GM06990 (cell line): ENCODE data around the gene BEST4.

Experiments
- DNase-seq: peaks from one replicate; pipeline ENCODE4 v3.0.0-alpha.2; 2011; ENCODE audit not compliant: insufficient read length; ENCODE audit errors: extremely low read depth
- H3K27me3 ChIP-seq: replicated peaks from 2 replicates; pipeline ENCODE4 v1.6.0; 2011; ENCODE audit warnings: low read length; ENCODE audit not compliant: control insufficient read depth, insufficient read depth
- H3K36me3 ChIP-seq: 2 replicates; pipeline ENCODE4 v1.5.1; 2011; ENCODE audit warnings: low read length; ENCODE audit not compliant: control insufficient read depth, insufficient read depth
- H3K4me3 ChIP-seq: replicated peaks from 2 replicates; pipeline ENCODE4 v1.5.1; 2011; ENCODE audit warnings: low read depth, mild to moderate bottlenecking, control low read depth, low read length
- TF ChIP-seq, protein P1 (sequence below): IDR thresholded peaks from 2 replicates; pipeline ENCODE4 v1.5.1; 2011; ENCODE audit warnings: low read length, control low read depth, mild to moderate bottlenecking, inconsistent platforms; ENCODE audit not compliant: insufficient read depth, poor library complexity, severe bottlenecking

Gene BEST4

GRCh38 chr1:44830900-44831304 is 42.9 kb upstream of the BEST4 start:
- no peak for DNase-seq
- TF ChIP-seq, protein P1, sequence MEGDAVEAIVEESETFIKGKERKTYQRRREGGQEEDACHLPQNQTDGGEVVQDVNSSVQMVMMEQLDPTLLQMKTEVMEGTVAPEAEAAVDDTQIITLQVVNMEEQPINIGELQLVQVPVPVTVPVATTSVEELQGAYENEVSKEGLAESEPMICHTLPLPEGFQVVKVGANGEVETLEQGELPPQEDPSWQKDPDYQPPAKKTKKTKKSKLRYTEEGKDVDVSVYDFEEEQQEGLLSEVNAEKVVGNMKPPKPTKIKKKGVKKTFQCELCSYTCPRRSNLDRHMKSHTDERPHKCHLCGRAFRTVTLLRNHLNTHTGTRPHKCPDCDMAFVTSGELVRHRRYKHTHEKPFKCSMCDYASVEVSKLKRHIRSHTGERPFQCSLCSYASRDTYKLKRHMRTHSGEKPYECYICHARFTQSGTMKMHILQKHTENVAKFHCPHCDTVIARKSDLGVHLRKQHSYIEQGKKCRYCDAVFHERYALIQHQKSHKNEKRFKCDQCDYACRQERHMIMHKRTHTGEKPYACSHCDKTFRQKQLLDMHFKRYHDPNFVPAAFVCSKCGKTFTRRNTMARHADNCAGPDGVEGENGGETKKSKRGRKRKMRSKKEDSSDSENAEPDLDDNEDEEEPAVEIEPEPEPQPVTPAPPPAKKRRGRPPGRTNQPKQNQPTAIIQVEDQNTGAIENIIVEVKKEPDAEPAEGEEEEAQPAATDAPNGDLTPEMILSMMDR: peak; percentile 5
- Histone ChIP-seq H3K4me3 (no peak overlapping the region), H3K36me3 (no peaks in the 10 kb centered on the region), H3K27me3 (no peaks in the 10 kb centered on the region)

- no peaks in the 10 kb centered on the region for H3K36me3 ChIP-seq
- TF ChIP-seq, protein P1: no peak
- no peak for DNase-seq
Observed at GRCh38 chr1:44829506-44830384, 41.8 kb upstream of the BEST4 start.

DNA sequence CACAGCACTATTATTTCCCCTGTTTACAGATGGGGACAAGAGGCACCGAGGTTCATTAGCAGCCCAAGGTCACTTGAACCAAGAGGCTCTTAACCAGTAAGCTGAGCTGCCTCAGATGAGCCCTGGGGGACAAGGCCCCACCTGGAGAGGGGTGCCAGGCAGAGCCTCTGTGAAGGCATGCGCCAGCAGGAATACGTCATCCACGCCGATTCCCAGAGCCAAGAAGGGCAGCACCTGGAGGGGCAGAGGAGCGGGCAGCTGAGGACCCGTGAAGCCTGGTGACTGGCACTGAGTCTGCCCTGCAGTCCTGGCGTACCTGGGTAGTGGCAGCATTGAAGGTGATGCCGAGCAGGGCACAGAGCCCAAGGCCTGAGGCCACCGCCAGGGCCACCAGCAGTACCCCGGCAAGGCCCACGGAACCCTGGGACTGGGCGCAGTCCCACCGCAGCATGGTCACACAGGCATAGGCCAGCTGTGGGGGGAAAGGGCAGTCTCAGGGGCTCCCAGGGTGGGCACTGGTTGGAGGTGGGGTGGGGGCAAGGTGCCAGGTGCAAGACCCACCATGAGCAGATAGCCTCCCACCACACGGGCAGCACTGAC is 41.0 kb upstream of the BEST4 start:
- no peak overlapping the region for H3K4me3 ChIP-seq
- no peak for DNase-seq
- TF ChIP-seq, protein P1: no peak
- no peaks in the 10 kb centered on the region for H3K36me3 ChIP-seq
- no peaks in the 10 kb centered on the region for H3K27me3 ChIP-seq

More at GRCh38 chr1:44829506-44830384, 41.8 kb upstream of the BEST4 start:
- Histone ChIP-seq H3K27me3 (no peaks in the 10 kb centered on the region), H3K4me3 (no peak overlapping the region)

- TF ChIP-seq, protein P1: no peak
- Histone ChIP-seq H3K36me3 (no peaks in the 10 kb centered on the region), H3K4me3 (no peak overlapping the region), H3K27me3 (no peaks in the 10 kb centered on the region)
- no peak for DNase-seq
Observed at GRCh38 chr1:44828003-44828651, 40.2 kb upstream of the BEST4 start.

GRCh38 chr1:44827197-44828002 is 39.4 kb upstream of the BEST4 start:
- H3K4me3 ChIP-seq: no peak overlapping the region
- H3K27me3 ChIP-seq: no peaks in the 10 kb centered on the region
- no peaks in the 10 kb centered on the region for H3K36me3 ChIP-seq
- DNase-seq: no peak
- TF ChIP-seq, protein P1: peak; percentile 39
